Astrocyte (in vitro differentiated cells and primary cell): ENCODE measurements around the gene BBS12. TPM values are rescaled to one million over a fixed set of nuclear protein-coding genes. Genes with fewer than 3 reads are reported as not detected.

Experiments used
- DNase-seq: peaks from one replicate; pipeline ENCODE4 v3.0.0-alpha.2; 2010; ENCODE audit warnings: low read depth
- FAIRE-seq: peaks from 2 replicates; lab custom pipeline; 2011; peaks lifted over from hg19 to GRCh38; lab: Jason Lieb, UNC
- H2AFZ ChIP-seq: 2 replicates; pipeline ENCODE4 v1.6.0; 2012; ENCODE audit warnings: low read depth, low read length, inconsistent platforms
- H3K27ac ChIP-seq: 2 replicates; pipeline ENCODE4 v1.5.1; 2011; ENCODE audit warnings: low read depth, low read length, inconsistent platforms
- H3K27me3 ChIP-seq: 2 replicates; pipeline ENCODE4 v1.6.0; 2011; ENCODE audit warnings: low read length, inconsistent platforms; ENCODE audit not compliant: insufficient read depth
- H3K36me3 ChIP-seq: 2 replicates; pipeline ENCODE4 v1.5.1; 2011; ENCODE audit warnings: low read length, inconsistent platforms; ENCODE audit not compliant: insufficient read depth
- H3K4me1 ChIP-seq: 2 replicates; pipeline ENCODE4 v1.5.1; 2011; ENCODE audit warnings: low read length, inconsistent platforms; ENCODE audit not compliant: insufficient read depth
- H3K4me2 ChIP-seq: 2 replicates; pipeline ENCODE4 v1.6.0; 2012; ENCODE audit warnings: low read length, inconsistent platforms
- H3K4me3 ChIP-seq: 2 replicates; pipeline ENCODE4 v1.5.1; 2011; ENCODE audit warnings: low read depth, mild to moderate bottlenecking, low read length, inconsistent platforms; ENCODE audit not compliant: insufficient read depth
- H3K79me2 ChIP-seq: 2 replicates; pipeline ENCODE4 v1.6.0; 2012; ENCODE audit warnings: mild to moderate bottlenecking, low read length, inconsistent platforms; ENCODE audit not compliant: insufficient read depth
- H3K9ac ChIP-seq: 2 replicates; pipeline ENCODE4 v1.6.0; 2012; ENCODE audit warnings: mild to moderate bottlenecking, low read length, inconsistent platforms
- H3K9me3 ChIP-seq: 2 replicates; pipeline ENCODE4 v1.5.1; 2012; ENCODE audit warnings: low read depth, mild to moderate bottlenecking, low read length, inconsistent platforms; ENCODE audit not compliant: insufficient read depth
- H4K20me1 ChIP-seq: 2 replicates; pipeline ENCODE4 v1.6.0; 2012; ENCODE audit warnings: low read length, inconsistent platforms; ENCODE audit not compliant: insufficient read depth
- H3K27ac Mint-ChIP-seq: one replicate; pipeline ENCODE4 v1.8.0; 2021; ENCODE audit warnings: mild to moderate bottlenecking, mixed read lengths; ENCODE audit not compliant: unreplicated experiment
- H3K27me3 Mint-ChIP-seq: one replicate; pipeline ENCODE4 v1.8.0; 2021; ENCODE audit warnings: low read depth, mixed read lengths; ENCODE audit not compliant: unreplicated experiment
- H3K36me3 Mint-ChIP-seq: one replicate; pipeline ENCODE4 v1.8.0; 2021; ENCODE audit warnings: low read depth, mixed read lengths; ENCODE audit not compliant: unreplicated experiment
- H3K4me1 Mint-ChIP-seq: one replicate; pipeline ENCODE4 v1.8.0; 2021; ENCODE audit warnings: low read depth, mixed read lengths; ENCODE audit not compliant: unreplicated experiment
- H3K4me3 Mint-ChIP-seq: one replicate; pipeline ENCODE4 v1.8.0; 2021; ENCODE audit warnings: mild to moderate bottlenecking, moderate library complexity, mixed read lengths; ENCODE audit not compliant: unreplicated experiment
- H3K9me3 Mint-ChIP-seq: one replicate; pipeline ENCODE4 v1.8.0; 2021; ENCODE audit warnings: mild to moderate bottlenecking, mixed read lengths; ENCODE audit not compliant: unreplicated experiment
- CTCF ChIP-seq: IDR thresholded peaks from 2 replicates; pipeline ENCODE4 v1.5.1; 2011; ENCODE audit warnings: low read depth, mild to moderate bottlenecking, inconsistent platforms, low read length, moderate library complexity; ENCODE audit not compliant: insufficient read depth
- EZH2 ChIP-seq: IDR thresholded peaks from 2 replicates; pipeline ENCODE4 v1.6.1; 2012; ENCODE audit warnings: mild to moderate bottlenecking, low read length, inconsistent platforms; ENCODE audit not compliant: insufficient read depth
- total RNA-seq: library from RNA; stranded (reverse); gene quantifications from 2 replicates; pipeline ENCODE4 v1.2.1, GENCODE V29; 2021

The BBS12 gene
- total RNA-seq, 1 donor from 2014 or later, result 4.7 TPM

- H3K36me3 ChIP-seq, result no peaks in the 10 kb centered on the region
- H3K4me1 Mint-ChIP-seq, result peaks cover 3% of the 10 kb centered on the region
- H3K4me2 ChIP-seq, result no peak overlapping the region
- no peak overlapping the region for H3K4me3 Mint-ChIP-seq
- H3K27ac ChIP-seq, result no peak overlapping the region
- H3K4me1 ChIP-seq, result no peaks in the 10 kb centered on the region
- no peak for TF ChIP-seq EZH2
- DNase-seq (no peak), FAIRE-seq (peak; percentile 54)
- no peaks in the 10 kb centered on the region for H3K27me3 Mint-ChIP-seq
- no peaks in the 10 kb centered on the region for H4K20me1 ChIP-seq
- peaks cover 3% of the 10 kb centered on the region for H3K9me3 Mint-ChIP-seq
- H2AFZ ChIP-seq, result no peak overlapping the region
- H3K9me3 ChIP-seq, result no peaks in the 10 kb centered on the region
- H3K9ac ChIP-seq, result no peak overlapping the region
- H3K36me3 Mint-ChIP-seq, result no peaks in the 10 kb centered on the region
- no peak overlapping the region for H3K27ac Mint-ChIP-seq
- H3K79me2 ChIP-seq, result no peaks in the 10 kb centered on the region
- no peaks in the 10 kb centered on the region for H3K27me3 ChIP-seq
- no peak overlapping the region for H3K4me3 ChIP-seq
Observed at GRCh38 chr4:122755675-122756074, 23.2 kb downstream of the BBS12 start.

- Histone ChIP-seq H3K27ac (no peak overlapping the region), H3K36me3 (no peaks in the 10 kb centered on the region), H2AFZ (no peak overlapping the region), H3K79me2 (no peaks in the 10 kb centered on the region), H3K4me3 (no peak overlapping the region), H3K27me3 (no peaks in the 10 kb centered on the region), H3K4me1 (no peaks in the 10 kb centered on the region), H3K9ac (peak overlapping the region; percentile 22), H3K4me2 (peak overlapping the region; percentile 29), H3K9me3 (no peaks in the 10 kb centered on the region), H4K20me1 (no peaks in the 10 kb centered on the region)
- Mint-ChIP-seq H3K4me1 (peaks cover 3% of the 10 kb centered on the region), H3K27ac (no peak overlapping the region), H3K4me3 (no peak overlapping the region), H3K9me3 (no peaks in the 10 kb centered on the region), H3K27me3 (no peaks in the 10 kb centered on the region), H3K36me3 (no peaks in the 10 kb centered on the region)
- peak; percentile 9 for FAIRE-seq
- TF ChIP-seq CTCF (peak; percentile 70), EZH2 (no peak)
- no peak for DNase-seq
Observed at GRCh38 chr4:122758033-122758432, 25.5 kb downstream of the BBS12 start.

GRCh38 chr4:122759639-122760310 lies 27.3 kb downstream of the BBS12 start:
- DNase-seq, result no peak
- Histone ChIP-seq H2AFZ (no peak overlapping the region), H4K20me1 (no peaks in the 10 kb centered on the region), H3K79me2 (no peaks in the 10 kb centered on the region), H3K27me3 (no peaks in the 10 kb centered on the region), H3K4me2 (no peak overlapping the region), H3K4me3 (no peak overlapping the region), H3K27ac (no peak overlapping the region), H3K9me3 (no peaks in the 10 kb centered on the region), H3K36me3 (no peaks in the 10 kb centered on the region), H3K9ac (no peak overlapping the region), H3K4me1 (peaks cover 10% of the 10 kb centered on the region)
- Mint-ChIP-seq H3K27me3 (no peaks in the 10 kb centered on the region), H3K4me3 (no peak overlapping the region), H3K4me1 (peaks cover 14% of the 10 kb centered on the region), H3K27ac (peak overlapping the region; percentile 62), H3K9me3 (no peaks in the 10 kb centered on the region), H3K36me3 (no peaks in the 10 kb centered on the region)
- peak; percentile 40 for TF ChIP-seq CTCF
- TF ChIP-seq EZH2, result no peak
- no peak for FAIRE-seq
